Stimulated activated CD8-positive, alpha-beta memory T cell treated with anti-CD3 and anti-CD28 coated beads, Interleukin-15, amount 100 ng/mL, for 48 hours (primary cell): ENCODE measurements around the gene CACNB3.

ENCODE experiments used
- DNase-seq, 2 donors: peaks; one replicate each; pipeline ENCODE4 v3.0.0-alpha.2; 2020; ENCODE audit warnings: low read depth in 2 of 2

CACNB3 gene

DNA sequence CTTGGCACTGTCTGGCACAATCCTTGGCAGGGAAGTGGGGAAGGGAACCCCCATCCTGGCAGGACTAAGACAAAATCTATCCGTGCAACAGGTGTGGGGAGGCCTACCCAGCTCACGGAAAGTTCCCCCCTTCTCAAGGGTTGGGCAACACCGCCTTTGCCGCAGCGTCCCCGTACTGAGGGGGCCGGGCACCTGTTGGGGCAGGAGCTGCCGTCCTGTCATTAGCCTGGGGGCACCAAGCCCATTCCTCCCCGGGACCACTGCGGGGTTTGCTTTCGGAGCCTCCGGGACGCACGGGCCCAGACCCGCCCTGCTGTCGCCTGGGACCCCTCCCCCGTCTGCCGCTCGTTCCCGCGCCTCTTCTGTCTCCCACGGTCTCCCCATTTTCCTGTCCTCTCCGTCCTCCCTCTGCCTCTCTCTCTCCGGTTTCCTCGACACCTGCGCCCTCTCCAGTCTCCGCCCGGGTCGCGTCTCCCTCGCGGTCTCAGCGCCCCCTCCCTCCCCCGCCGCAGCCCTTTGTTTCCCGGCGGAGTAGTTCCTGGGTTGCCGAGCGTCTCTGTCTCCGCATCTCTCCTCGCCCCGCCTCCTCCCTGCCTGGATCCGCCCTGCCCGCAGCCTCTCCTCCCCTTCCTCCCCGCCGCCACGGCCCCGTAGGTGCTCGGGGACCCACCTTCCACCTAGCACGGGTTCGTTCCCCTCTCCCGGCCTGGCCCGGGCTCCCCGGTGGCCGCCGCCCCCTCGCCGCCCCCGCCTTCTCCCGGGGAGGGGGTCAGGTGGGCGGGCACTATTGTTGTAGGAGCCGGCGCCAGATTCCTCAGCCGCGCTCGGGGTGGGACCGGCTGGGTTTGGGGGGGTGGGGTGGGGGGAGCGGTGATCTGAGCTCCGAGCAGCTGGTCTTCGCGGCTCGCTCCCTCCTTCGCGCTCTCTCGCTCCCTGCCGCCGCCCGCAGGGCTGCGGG is at the start of gene CACNB3:
CACNB3 (plus strand) TSS at position 624 of the 958 bp plus-strand sequence. CDS start 434 bp downstream, outside the sequence.
- DNase-seq = peak; percentile 57 to 58

DNA sequence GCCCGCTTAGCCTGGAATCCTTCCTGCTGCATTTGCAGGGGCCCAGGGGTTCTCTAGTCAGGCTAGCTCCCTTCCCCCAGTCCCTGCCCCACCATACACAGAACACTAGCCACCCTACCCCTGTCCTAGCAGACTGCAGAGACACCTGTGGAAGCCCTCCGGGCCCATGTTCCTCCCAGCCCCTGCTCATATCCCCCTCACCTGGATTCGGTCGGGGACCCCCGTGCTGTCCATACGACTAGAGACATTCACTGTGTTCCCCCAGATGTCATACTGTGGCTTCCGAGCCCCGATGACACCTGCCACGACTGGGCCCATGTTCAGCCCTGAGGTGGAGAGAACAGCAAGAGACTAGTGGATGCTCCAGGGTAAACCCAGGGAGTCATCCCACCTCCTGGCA is 49.6 kb upstream of the CACNB3 start:
- no peak for DNase-seq

GRCh38 chr12:48770756-48771155 is 47.5 kb upstream of the CACNB3 start:
- DNase-seq = no peak

GRCh38 chr12:48771588-48772112 is 46.6 kb upstream of the CACNB3 start:
- no peak for DNase-seq

DNA sequence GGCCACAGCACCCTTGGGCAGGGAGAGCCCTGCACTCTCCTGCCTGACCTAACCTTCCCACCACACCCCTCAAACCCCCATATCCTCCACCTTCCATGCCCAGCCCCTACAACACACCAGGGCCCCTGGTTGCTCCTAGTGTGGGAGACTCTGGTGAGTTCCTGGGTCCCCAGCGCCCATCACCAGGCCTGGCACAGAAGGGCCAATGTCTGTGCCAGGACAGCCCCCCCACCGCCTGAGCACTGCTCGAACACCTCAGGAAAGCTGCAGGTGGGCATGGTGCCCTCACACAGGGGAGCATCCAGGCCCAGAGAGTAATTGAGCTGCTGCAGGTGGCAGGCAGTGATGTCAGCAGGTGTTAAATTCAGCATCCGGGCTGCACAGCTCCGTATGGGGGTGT is 44.6 kb upstream of the CACNB3 start:
- no peak for DNase-seq

DNA sequence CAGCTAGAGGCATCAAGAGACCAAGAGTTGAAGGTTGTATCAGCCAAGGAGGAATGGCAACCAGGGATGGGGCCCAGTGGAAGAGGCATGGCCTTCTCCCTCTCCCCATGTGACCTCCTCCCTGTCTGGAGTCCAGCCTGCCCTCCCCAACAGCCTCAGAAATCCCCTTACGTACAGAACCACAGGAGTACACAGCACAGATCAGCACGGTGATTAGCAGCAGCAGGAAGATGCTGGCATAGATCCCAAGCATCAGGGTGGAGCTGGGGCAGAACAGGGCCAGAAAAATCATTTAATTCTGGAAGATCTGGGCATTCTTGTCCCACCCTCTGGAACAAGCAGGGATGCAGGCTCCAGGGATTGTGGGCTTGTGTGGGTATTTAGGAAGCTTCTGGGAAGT is 43.8 kb upstream of the CACNB3 start:
- DNase-seq = no peak

DNA sequence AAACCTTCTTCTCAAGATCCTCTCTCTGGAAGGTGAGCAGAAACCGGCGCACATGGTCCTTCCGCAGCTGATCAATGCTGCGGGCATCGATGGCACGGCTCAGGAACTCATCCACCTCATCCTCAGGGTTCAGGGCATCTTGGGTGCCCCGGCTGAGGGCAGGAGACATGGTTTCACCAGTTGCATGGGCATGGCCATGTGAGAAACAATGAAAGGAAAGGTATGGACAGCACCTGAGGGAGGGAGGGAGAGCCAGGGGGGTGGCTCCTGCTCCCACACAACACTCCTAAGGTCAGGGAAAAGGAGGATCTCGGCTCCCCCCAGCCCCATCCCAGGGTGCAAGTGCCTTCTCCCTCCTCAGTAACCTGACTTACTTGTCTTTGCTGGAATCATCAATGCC is 43.0 kb upstream of the CACNB3 start:
- no peak for DNase-seq

DNA sequence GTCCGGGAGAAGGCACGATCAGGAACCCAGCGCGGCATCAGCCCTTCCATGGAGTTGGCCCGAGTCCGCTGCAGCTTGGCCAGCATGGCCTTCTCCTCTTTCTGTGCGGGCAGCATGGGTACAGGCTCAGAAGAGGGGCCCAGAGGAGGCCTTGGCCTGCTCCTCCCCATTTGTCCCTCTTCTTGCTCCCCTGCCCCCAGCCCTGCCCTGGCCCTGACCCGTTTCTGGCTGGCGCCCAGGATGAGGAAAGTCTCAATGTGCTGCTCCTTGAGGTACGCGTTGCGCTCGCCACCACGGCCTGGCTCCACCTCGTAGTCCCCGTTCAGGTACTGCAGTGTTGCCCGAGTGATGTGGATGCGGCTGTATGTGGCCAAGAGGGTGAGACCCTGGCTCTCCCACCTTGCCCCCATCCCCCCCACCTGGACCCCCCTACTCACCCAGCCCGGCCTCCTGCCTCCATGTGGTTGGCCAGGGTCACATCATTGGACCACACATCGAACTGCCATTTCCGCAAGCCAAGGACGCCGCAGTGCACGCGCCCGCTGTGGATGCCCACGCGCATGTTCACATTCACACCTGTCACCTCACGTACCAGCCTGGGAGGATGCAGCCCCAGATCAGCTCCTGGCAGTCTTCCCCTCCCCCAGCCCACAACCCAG is 42.2 kb upstream of the CACNB3 start:
- no peak for DNase-seq

DNA sequence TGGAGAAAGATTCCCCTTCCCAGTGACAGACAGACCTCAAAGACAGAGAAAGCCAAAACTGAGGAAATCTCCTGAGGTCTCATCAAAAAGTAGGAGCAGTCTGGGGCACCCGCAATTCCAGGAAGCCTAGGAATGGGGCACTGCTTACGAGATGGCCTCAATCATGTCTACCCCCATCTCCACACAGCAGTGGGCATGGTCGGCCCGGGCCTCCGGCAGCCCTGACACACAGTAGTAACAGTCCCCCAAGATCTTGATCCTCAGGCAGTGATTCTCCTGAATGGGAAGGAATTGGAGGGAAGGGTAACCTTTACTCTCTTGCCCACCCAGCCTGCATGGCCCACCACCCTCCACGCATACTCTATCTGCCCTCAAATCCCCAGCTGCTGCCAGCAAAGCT is 41.3 kb upstream of the CACNB3 start:
- no peak for DNase-seq

GRCh38 chr12:48777501-48778400 is 40.5 kb upstream of the CACNB3 start:
- no peak for DNase-seq

- no peak for DNase-seq
Measured at GRCh38 chr12:48779869-48780268, 38.4 kb upstream of the CACNB3 start.

- no peak for DNase-seq
Measured at GRCh38 chr12:48780381-48781025, 37.8 kb upstream of the CACNB3 start.

- no peak for DNase-seq
Measured at GRCh38 chr12:48781750-48782456, 36.4 kb upstream of the CACNB3 start.

DNA sequence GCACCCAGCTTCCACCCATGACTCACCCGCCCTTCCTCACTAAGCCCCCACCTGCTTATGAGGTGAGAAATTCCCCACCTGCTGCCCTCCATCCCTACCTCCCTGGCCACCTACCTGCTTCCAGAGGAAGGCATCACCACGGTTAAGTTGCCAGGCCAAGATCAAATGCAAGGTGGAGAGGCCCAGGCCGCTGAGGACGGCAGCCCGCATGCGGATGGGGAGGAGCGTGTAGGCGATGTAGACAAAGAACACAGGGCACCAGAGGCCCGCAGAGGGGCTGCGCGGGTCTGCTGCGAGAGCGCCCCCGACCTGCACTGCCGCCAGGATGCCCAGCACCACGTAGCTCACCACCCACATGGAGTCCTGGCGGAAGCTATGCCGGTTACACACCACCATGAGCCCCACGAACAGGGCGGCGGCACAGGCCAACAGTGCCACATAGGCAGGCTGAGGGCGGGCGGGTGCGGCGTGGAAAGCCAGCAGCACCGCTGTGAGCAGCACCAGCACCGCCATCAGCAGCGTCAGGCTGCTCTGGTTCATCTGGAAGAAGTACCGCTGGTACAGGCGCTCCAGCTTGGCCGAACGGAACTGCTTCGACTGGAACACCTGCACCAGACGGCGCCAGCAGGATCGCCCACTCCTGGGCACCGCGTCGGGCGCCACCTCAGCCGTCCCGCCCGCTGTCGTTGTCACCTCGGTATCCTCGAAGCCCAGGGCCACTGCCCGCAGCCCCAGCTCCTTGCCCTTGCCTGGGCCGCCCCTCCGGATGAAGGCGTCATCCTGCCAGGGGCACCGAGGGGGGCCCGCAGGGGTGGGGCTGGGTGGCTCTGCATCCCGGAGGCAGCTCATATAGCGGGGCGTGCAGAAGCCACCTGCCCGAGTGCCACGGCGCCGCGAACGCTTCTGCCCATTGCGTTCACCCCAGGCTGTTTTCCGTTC is 35.6 kb upstream of the CACNB3 start:
- DNase-seq = no peak

- no peak for DNase-seq
Measured at GRCh38 chr12:48783432-48783831, 34.9 kb upstream of the CACNB3 start.

- no peak for DNase-seq
Measured at GRCh38 chr12:48786591-48787544, 31.4 kb upstream of the CACNB3 start.

GRCh38 chr12:48787791-48788523 is 30.3 kb upstream of the CACNB3 start:
- DNase-seq = no peak

DNA sequence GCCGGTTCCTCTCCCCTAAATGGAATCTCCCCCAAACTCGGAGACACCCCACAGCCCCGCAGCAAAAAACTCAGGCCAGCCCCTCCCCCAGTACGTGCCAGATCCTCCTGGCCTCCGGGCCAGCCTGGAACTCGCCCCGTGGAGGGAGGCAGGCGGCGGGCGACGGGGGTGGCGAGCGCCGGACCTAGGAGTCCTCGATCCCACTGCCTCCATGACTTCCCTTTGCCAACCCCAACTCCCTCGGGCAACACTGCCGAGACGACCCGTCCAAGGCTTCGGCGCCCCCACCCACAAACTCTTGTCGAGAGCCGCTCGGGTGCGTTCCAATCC is 29.8 kb upstream of the CACNB3 start:
- no peak for DNase-seq
